Measurements from ENCODE around the gene SPINK9.

DNA sequence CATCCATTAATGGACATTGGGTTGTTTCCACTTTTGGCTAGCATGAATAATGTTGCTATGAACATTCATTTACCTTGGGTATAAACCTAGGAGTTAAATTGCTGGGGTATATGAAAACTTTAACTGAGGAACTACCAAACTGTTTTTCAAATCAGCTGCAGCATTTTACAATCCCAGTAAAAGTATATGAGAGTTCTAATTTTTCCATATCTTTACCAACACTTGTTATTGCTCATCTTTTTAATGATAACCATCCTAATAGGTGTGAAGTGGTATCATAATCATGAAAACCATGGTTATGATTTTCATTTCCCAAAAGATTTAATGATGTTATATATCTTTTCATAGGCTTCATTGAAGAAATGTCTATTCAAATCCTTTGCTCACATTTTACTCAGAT is 32.9 kb downstream of the SPINK9 start:
- TF ChIP-seq POLR2A (IDR thresholded peaks at IDR 0.05) = no peak
- TF ChIP-seq, protein P1, sequence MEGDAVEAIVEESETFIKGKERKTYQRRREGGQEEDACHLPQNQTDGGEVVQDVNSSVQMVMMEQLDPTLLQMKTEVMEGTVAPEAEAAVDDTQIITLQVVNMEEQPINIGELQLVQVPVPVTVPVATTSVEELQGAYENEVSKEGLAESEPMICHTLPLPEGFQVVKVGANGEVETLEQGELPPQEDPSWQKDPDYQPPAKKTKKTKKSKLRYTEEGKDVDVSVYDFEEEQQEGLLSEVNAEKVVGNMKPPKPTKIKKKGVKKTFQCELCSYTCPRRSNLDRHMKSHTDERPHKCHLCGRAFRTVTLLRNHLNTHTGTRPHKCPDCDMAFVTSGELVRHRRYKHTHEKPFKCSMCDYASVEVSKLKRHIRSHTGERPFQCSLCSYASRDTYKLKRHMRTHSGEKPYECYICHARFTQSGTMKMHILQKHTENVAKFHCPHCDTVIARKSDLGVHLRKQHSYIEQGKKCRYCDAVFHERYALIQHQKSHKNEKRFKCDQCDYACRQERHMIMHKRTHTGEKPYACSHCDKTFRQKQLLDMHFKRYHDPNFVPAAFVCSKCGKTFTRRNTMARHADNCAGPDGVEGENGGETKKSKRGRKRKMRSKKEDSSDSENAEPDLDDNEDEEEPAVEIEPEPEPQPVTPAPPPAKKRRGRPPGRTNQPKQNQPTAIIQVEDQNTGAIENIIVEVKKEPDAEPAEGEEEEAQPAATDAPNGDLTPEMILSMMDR (IDR thresholded peaks at IDR 0.05) = no peak

Measured in transverse colon (tissue), 3 donors.